Hippocampal formation (tissue), 2 donors: Measurements from ENCODE around the gene EXD3.
"Not testable (repeated sequence)": the region's sequence is repeated elsewhere in the genome, so short reads cannot be mapped to it uniquely, and the experiment has no call there.

Experiments used
- DNase-seq, 2 donors: peaks; one replicate each; lab custom pipeline; 2025; lab: John Stamatoyannopoulos, UW

EXD3 gene

DNA sequence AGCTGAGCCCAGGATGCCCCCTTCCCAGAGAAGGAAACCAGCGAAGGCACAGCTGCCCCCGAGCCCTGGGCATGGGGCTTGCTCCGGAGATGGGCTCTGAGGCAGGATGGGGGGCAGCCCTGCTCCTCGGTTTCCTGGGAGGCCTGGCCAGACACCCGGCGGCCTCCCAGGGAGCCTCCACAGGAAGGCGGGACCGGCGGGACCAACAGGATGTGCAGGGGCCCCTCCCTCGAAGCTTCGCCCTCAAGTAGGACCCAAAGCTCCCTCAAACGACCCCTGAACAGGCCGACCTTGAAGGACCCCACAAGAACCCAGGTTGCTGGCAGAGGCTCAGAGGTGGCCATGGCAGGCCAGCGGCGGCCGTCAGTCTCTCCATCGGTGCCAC lies 11.7 kb downstream of the EXD3 start:
- DNase-seq, result no peak

DNA sequence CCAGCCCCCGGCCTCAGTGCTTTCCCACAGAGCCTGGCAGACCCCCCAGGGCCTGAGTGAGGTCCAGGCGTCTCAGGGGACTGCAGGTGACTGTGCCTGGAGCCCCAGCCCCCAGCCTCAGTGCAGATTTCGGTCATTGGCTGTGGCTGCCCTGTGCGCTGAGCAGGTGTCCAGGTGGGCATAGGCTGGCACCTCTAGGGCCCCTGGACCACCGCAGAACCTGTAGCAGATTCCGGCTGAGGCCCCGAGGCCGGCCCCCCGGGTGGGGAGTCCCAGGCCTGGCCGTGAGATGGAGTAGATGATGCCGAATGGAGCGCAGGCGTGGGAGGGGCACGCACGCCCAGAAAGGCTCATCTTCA lies 12.1 kb downstream of the EXD3 start:
- DNase-seq, result no peak

DNA sequence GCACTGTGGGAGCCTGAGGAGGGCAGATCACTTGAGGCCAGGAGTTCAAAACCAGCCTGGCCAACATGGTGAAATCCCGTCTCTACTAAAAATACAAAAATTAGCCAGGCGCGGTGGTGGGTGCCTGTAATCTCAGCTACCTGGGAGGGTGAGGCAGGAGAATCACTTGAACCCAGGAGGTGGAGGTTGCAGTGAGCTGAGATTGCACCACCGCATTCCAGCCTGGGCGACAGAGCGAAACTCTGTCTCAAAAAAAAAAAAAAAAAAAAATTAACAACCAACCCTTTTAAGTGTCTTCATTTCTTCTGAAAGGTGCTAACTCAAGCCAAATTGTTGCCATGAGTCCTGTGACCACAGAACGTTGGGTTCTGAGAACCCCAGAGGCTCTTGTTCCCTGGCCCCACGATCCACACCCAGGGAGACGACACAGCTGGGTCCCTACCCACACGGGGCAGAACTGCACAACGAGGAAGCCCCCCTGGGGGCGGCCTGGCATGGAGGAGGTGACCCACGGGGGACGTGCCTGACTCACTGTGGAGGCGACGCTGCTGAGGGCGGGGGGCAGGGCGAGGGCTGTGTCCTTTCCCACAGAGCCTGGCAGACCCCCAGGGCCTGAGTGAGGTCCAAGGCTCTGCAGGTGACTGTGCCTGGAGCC lies 12.6 kb downstream of the EXD3 start:
- not testable (repeated sequence) for DNase-seq

DNA sequence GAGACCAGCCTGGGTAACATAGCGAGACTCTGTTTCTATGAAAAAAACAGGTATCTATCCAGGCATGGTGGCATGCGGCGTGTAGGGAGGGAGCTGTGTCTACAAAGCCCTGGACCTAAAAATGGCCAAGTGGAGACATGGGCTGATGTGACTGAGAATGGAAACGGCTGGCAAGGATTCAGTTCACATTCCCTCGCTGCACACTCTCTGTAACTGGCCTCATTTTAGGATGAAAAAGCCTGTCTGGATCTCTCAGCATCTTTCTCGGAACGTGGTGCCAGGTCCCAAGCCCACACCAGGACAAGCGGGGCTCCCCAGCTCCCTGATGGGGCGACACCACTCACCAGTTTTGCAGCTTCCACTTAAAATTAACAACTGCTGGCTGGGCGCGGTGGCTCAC lies 13.4 kb downstream of the EXD3 start:
- DNase-seq, result no peak

DNA sequence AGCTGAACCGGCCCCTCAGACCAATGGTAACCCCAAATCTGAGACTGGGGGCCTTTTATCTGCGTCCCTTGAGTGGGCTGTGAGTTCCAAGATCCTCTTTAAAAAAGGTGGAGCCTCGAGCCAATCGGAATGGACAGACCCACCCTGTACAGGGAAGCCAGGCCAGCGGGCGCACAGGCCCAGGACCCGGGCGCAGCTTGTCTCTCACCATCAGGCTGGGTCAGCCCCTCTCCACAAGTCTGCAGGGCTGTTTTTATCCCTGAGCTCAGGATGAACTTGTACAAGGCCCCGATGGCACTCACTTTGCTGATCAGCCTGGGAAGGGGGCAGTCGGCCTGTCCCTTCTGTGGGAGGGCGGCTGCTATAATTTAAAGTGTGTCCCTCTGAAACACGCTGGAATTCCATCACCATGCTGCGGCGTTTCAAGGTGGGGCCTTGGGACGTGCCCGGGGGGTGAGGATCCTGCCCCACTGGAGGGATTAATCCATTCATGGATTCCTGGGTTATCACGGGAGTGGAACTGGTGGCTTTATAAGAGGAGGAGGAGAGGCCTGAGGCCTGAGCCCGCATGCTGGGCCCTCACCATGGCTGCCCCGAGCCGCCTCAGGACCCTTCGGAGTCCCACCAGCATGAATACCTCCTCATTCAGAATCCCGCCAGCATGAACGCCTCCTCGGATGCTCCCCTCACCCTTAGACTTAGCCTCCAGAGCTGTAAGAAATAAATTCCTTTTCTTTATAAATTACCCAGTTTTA lies 14.1 kb downstream of the EXD3 start:
- no peak for DNase-seq

DNA sequence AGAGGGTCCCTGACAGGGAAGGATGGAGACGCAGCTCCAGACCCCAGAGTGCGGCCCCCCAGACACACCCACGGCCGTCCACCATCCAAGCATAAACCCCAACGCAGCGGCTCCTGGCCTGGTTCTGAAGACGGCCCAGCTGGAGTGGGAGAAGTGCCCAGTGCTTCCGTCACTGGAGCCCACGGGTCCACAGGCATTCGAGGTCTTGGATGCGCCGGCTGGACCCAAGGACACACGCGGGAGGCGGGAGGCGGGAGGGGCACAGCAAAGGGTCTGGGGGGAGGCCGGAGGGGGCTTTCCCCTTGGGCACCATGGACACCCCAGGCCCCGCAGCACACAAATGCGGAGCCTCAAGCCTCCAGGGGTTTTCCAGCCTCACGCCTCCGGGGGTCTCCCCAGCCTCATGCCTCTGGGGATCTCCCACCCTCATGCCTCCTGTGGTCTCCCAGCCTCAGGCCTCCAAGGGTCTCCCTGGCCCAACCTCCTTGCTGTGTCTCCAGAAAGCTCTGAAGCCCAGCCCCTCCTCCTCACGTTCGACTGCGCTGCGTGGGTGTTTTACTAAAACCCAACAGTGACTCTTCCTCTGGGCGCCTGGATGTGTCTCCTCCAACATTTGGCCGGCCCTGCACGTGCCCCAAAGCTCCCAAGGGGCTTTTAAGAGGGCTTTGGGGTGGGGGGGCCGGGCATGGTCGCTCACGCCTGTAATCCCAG lies 15.2 kb downstream of the EXD3 start:
- DNase-seq, result no peak

DNA sequence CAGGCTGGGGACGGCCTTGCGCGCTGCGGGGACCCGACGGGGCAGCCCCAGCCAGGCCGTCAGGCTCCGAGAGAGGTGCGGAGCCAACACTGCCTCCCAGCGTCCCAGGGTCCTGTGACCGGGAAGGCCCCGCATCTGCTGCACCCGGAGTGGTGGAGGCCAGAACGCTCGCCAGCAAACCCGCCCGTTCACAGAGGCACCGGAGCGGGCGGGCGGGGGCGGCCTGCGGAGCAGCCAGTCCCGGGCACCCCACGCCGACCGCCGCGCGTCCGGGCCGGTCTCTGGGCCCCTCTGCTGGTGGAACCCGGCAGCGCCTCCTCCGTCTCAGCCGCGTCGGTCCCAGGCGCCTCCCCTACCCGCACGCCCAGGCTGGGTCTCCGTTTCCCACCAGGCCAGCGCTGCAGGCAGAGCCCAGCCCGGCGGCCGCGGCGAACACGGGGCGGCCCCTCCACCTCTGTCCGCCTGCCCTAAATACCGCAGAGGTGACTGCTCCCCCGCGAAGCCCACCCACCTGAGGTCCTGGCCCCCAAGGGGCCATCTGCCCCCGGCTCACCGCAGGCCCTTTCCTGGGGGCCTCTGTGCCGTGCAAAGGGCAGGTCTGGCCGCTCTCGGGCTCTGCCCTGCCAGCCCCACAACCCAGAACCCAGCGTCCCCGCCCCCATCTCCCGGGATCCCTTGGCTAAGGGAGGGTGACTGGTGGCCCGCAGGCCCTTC lies 15.9 kb downstream of the EXD3 start:
- peak in 1 of 2 donors; percentile 36 for DNase-seq

DNA sequence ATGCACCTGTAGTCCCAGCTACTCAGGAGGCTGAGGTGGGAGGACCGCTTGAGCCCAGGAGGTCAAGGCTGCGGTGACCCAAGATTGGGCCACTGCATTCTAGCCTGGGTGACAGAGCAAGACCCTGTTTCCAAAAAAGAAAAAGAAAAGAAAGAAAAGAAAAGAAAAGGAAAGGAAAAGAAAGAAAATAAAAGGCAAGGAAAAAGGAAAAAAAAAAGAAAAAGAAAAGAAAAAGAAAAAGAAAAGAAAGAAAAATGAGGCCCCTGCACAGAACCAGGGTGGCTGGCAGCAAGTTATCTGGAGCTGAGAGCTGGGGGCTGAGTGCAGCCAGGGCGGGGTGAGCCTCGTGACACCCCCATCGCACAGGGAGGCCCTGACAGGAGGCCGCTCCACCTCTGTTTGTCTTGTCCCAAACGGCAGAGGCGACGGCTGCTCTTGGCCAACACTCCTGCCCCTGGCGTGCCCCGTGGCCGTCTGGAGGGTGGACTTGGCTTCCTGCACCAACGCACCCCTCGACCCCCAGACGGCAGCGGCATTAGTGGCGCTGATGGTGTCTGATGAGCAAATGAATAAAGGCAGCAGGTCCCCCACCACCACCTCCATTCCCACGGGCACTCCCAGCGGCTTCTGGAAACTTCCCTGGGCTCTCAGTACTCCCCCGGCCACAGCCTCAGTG lies 16.7 kb downstream of the EXD3 start:
- no peak for DNase-seq

DNA sequence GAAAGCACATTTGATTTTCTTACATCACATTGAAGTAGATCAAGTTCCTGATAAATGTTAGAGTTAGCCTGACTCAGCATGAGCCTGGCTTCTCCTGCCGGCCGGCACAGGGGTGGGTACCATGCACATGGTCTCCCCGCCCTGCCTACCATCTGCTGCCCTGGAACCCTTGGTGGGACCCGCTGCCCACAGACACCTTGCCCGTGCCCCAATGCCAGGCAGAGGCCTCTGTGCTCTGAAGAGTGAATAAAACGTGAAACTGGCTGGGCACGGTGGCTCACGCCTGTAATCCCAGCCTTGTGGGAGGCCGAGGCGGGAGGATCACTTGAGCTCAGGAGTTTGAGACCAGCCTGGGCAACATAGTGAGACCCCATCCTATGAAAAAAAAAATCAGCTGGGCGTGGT lies 17.3 kb downstream of the EXD3 start:
- DNase-seq, result no peak

DNA sequence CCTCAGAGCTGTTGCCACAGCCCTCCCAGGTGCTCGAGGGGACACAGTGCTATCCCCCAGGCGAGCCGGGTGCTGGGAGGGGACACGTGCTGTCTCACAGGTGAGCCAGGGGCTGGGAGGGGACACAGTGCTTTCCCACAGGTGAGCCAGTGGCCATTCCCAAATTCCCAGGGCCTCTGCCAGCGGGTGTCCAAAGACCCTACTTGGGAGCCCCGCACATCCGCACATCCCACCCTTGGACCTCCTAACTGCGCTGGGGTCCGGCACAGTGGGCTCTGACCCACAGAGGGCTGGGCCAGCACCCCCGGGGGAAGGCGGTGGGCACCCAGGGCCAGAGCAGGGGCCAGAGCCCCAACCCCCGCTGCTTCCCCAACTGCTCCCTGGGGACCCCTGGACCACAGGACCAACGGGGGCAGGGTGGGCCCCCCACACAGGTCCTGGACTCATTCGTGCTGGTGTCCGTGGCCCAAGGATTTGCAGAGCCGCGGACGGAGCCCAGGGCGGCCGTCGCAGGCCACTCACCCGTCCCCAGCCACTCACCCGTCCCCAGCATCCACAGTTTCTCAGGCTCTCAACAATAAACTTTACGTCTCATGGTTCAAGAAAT lies 17.9 kb downstream of the EXD3 start:
- no peak for DNase-seq

DNA sequence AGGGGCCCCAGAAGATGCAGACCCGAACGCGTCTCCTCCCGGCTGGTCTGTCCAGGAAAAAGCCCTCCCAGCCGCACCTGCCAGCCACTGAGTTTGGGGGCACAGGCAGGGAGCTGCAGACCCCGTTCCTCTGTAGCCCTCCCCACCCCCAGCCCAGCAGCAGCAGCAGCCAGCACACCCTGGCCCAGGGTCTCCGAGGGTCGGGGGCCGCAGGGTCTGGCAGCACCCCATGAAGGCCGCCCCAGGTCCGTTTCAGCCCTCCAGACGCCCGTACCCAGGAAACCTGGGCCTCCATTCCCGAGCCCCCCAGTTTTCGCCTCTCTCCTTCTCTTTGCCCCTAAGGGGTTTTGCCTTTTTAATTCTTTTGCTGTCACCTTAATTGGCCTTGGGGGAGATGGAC lies 19.7 kb downstream of the EXD3 start:
- DNase-seq, result no peak

DNA sequence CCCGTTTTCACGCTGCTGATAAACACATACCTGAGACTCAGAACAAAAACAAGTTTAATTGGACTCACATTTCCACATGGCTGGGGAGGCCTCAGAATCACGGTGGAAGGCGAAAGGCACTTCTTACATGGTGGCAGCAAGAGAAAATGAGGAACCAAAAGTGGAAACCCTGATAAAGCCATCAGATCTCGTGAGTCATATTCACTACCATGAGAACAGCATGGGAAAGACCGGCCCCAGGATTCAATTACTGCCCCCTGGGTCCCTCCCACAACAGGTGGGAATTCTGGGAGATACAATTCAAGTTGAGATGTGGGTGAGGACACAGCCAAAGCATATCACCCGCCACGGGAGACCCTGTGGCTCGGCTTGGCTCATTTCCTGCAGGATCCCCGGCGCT lies 20.2 kb downstream of the EXD3 start:
- no peak for DNase-seq

DNA sequence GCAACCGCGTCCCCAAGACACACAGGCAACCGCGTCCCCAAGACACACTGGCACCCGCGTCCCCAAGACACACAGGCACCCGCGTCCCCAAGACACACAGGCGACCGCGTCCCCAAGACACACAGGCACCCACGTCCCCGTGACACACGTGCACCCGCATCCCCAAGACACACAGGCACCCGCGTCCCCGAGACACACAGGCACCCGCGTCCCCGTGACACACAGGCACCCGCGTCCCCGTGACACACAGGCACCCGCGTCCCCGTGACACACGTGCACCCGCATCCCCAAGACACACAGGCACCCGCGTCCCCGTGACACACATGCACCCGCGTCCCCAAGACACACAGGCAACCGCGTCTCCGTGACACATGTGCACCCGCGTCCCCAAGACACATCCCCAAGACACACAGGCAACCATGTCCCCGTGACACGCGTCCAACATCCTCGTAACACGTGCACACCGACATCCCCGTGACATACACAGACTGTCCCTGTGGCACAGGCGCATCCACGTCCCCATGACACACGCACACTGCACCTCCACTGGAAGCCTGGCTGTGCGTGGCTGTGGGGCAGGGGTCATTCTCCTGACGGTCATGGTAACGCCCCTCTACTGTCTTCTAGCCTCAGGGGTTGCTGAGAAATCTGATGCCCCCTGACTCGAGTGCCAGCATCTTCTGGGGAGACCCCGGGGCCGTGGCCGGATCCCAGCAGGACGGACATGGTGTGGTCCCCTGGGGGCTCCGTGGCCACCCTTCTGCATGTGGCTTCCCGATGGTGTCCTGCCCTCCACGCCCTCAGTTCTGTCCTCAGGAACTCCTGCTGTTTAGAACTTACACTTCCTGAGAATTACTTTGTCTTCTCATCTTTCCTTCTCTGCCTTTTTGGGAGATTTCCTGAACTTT lies 24.1 kb downstream of the EXD3 start:
- no peak for DNase-seq

DNA sequence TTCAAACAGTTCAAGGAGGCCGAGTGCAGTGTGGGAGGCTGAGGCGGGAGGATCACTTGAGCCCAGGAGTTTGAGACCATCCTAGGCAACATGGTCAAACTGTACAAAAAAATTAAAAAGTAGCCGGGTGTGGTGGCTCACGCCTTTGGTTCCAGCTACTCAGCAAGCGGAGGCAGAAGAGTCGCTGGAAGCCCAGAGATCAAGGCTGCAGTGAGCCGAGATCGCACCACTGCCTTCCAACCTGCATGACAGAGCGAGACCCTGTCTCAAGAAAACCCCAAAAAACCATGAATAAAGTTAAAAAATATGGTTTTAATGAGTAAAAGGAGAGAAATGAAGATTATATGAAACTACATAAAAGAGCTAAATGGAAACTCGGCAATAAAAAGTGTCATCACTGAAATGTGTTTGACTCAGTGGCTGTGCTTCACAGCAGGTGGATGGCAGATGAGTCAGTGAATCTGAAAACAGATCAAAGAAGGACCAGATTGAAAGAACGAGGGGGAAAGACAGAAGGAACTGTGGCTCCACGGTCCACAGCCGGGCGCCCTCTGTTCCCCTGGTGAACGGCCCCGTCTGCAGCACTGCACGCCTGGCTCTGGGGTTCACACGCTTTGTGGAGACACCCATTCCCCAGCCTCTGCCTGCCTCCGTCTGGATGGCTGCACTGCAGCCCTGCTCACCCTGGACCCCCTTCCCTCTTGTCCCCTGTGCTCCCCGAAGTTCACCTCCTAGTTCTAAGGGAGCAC lies 25.1 kb downstream of the EXD3 start:
- DNase-seq, result no peak

DNA sequence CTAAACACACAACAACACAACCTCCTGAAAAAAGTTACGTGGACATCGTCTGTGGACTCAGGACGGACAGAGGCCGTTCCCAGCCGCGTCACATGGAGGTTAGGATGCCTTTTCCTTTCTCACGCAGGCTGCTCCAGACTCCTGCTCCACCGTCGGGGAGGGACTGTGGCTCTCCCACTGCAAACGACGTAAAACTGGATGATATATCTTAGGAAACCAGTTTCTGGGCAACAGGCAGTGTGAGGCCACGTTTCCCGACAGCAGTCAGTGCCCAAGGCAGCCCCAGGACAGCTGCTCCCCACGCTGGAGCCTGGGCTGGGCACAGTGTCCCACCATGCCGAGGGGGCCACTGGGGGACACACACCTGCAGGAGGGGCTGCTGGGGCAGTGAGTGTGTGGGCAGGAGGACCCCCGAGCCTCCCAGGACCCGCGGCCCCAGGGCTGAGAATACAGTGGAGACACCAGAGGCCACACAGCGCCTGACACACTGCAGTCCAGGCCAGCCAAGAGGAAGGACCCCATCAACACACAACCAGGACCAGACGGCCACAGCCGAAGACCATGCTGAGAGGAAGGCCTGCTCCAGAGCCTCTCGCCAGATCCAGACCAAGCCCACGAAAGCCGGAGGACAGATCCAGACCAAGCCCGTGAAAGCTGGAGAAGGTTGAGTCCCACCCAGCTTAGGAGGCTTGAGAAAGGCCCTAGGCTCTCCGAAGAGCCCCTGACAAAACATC lies 26.2 kb downstream of the EXD3 start:
- DNase-seq, result no peak

DNA sequence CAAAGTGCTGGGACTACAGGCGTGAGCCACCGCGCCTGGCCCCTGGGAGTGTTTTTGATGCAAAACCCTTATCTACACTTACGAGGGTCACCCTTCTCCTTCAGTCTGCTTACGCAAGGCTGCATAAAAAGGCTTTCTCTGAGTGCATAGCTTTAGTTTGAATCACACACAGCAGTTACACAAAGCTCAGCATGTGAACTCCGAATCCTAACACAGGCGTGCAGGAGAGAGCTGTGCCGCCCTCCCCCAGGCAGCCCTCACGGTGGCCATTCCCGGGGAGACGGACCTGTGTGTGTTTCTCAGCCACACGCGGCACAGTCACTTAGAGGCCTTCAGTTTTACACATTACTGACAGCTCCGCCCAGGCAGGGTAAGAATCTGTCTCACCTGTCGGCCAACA lies 26.7 kb downstream of the EXD3 start:
- no peak for DNase-seq

DNA sequence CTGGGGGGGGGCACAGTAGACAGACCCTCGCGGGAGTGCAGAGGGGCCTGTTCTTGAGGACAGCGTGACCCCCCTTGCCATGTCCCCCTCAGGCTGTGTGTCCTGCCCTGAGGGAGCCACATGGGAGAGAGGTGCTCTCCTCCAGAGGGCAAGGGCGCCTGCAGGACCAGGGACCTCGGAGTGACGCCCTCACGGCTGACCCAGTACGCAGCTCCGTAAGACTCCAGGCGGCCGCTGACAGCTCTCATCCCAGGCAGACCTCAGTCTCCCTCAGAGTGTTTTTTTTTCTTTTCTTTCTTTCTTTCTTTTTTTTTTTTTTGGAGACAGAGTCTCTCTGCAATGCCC lies 27.3 kb downstream of the EXD3 start:
- DNase-seq, result no peak

DNA sequence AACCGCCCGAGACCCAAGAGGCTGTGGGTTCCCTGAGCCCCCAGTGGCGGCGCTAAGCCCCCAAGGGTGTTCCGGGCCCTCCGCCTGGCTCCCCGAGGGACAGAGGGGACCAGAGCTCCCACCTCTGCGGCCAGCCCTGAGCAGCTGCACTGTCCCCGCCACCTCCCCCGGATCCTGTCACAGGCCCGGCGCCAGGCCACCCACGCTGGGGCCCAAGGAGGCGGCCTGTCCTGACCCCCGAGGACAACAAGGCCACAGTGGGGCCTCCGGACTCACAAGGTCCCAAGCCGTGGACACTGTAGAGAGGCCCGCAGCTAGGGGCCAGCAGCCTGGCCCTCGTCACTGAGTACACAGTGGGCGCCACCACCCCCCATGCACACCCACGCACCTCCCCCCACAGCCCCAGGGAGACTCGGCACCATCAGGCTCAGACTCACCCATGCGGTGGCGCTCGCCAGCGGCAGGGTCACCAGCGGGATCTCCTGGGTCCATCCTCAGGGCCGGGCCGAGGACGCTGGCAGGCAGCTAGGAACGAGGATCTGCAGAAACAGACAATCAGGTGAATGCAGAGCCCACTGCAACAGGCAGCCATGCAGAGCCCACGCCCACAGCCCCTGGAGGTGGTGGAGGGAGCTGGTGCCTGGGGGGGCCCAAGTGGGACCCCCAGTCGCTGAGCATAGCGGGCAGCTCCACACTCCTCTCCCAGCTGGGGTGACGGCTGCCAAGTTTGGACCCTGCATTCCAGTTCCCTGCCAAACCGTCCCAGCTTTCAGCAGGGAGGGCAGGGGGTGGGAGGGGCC lies 27.9 kb downstream of the EXD3 start:
- DNase-seq, result no peak
